ENCODE data around the gene FAM170A.

FAM170A gene

GRCh38 chr5:119629339-119629738, at the start of gene FAM170A:
Gene FAM170A (plus strand): TSS chr5:119629558. CDS start chr5:119629769, 211 bp downstream.
- DNase-seq (ENCODE audit: low spot score), result no peak

GRCh38 chr5:119582987-119583386, 46.4 kb upstream of the FAM170A start:
- DNase-seq (ENCODE audit: low spot score), result no peak

- no peak for DNase-seq (ENCODE audit: low spot score)
Measured at GRCh38 chr5:119583684-119584083, 45.7 kb upstream of the FAM170A start.

GRCh38 chr5:119596046-119596445, 33.3 kb upstream of the FAM170A start:
- DNase-seq (ENCODE audit: low spot score), result no peak

- no peak for DNase-seq (ENCODE audit: low spot score)
Measured at GRCh38 chr5:119597728-119598298, 31.5 kb upstream of the FAM170A start.

- DNase-seq (ENCODE audit: low spot score), result no peak
Measured at GRCh38 chr5:119613937-119614336, 15.4 kb upstream of the FAM170A start.

- DNase-seq (ENCODE audit: low spot score), result no peak
Measured at GRCh38 chr5:119614838-119615237, 14.5 kb upstream of the FAM170A start.

GRCh38 chr5:119626086-119626485, 3.3 kb upstream of the FAM170A start:
- DNase-seq (ENCODE audit: low spot score), result no peak

- no peak for DNase-seq (ENCODE audit: low spot score)
Measured at GRCh38 chr5:119630752-119631440, 1.5 kb downstream of the FAM170A start.

GRCh38 chr5:119631660-119632059, 2.3 kb downstream of the FAM170A start:
- DNase-seq (ENCODE audit: low spot score), result no peak

GRCh38 chr5:119651486-119651885, 22.1 kb downstream of the FAM170A start:
- DNase-seq (ENCODE audit: low spot score), result no peak

GRCh38 chr5:119655061-119655460, 25.7 kb downstream of the FAM170A start:
- no peak for DNase-seq (ENCODE audit: low spot score)

- DNase-seq (ENCODE audit: low spot score), result no peak
Measured at GRCh38 chr5:119656023-119656422, 26.7 kb downstream of the FAM170A start.

GRCh38 chr5:119666542-119666941, 37.2 kb downstream of the FAM170A start:
- no peak for DNase-seq (ENCODE audit: low spot score)

- no peak for DNase-seq (ENCODE audit: low spot score)
Measured at GRCh38 chr5:119678351-119679028, 49.1 kb downstream of the FAM170A start.

GRCh38 chr5:119680080-119680479, 50.7 kb downstream of the FAM170A start:
- no peak for DNase-seq (ENCODE audit: low spot score)

GRCh38 chr5:119681734-119682133, 52.4 kb downstream of the FAM170A start:
- no peak for DNase-seq (ENCODE audit: low spot score)

- DNase-seq (ENCODE audit: low spot score), result no peak
Measured at GRCh38 chr5:119682372-119682771, 53.0 kb downstream of the FAM170A start.
